OCI-LY7 (cell line): ENCODE data around the gene UBTD2. TPM values are rescaled to one million over a fixed set of nuclear protein-coding genes. Genes with fewer than 3 reads are reported as not detected.
"Not testable (repeated sequence)": the region's sequence is repeated elsewhere in the genome, so short reads cannot be mapped to it uniquely, and the experiment has no call there.

Experiments
- BruUV-seq: library from RNA; stranded (reverse); fragments of 400-500 nt; replicated peaks from 2 replicates; lab custom pipeline; 2021; lab: Mats Ljungman, UMichigan
- CTCF ChIA-PET: fragments of 300-600 bp; sonication (Branson Sonifier 250); formaldehyde crosslinking; loops from one replicate; lab custom pipeline; 2022; ENCODE audit warnings: antibody characterized with exemption; ENCODE audit not compliant: unreplicated experiment; lab: Charles Lee
- POLR2A ChIA-PET: fragments of 300-600 bp; sonication (Branson Sonifier 250); formaldehyde crosslinking; loops from one replicate; lab custom pipeline; 2022; ENCODE audit warnings: antibody characterized with exemption; lab: Charles Lee
- DNase-seq: peaks from one replicate; pipeline ENCODE4 v3.0.0-alpha.2; 2015; ENCODE audit warnings: low spot score
- H2AFZ ChIP-seq: fragments of 200-600 bp; sonication (generic), shearing (Covaris generic); 2 replicates; pipeline ENCODE4 v1.6.1; 2014; ENCODE audit warnings: mild to moderate bottlenecking, antibody characterized with exemption, low read length, moderate library complexity
- H3K27ac ChIP-seq: fragments of 200-600 bp; sonication (generic); 2 replicates; pipeline ENCODE4 v1.5.1; 2014; ENCODE audit warnings: mixed run types, low read depth, mild to moderate bottlenecking, moderate library complexity, low read length, inconsistent platforms; ENCODE audit not compliant: poor library complexity, severe bottlenecking
- H3K36me3 ChIP-seq: fragments of 200-600 bp; sonication (generic); 2 replicates; pipeline ENCODE4 v1.6.1; 2014; ENCODE audit warnings: mild to moderate bottlenecking, antibody characterized with exemption, low read length, moderate library complexity, mixed read lengths; ENCODE audit not compliant: insufficient read depth
- H3K4me1 ChIP-seq: fragments of 200-600 bp; sonication (generic); 2 replicates; pipeline ENCODE4 v1.5.1; 2014; ENCODE audit warnings: mild to moderate bottlenecking, low read length; ENCODE audit not compliant: insufficient read depth, poor library complexity, severe bottlenecking
- H3K4me2 ChIP-seq: fragments of 200-600 bp; sonication (generic); 2 replicates; pipeline ENCODE4 v1.6.1; 2014; ENCODE audit warnings: mild to moderate bottlenecking, low read length
- H3K4me3 ChIP-seq: fragments of 200-600 bp; sonication (generic); 2 replicates; pipeline ENCODE4 v1.5.1; 2014; ENCODE audit warnings: mild to moderate bottlenecking, low read depth, low read length; ENCODE audit not compliant: poor library complexity, severe bottlenecking
- H3K79me2 ChIP-seq: fragments of 200-600 bp; sonication (generic); 2 replicates; pipeline ENCODE4 v1.6.1; 2016; ENCODE audit warnings: low read depth, mild to moderate bottlenecking, low read length, moderate library complexity, mixed read lengths; ENCODE audit not compliant: insufficient read depth
- H3K9me2 ChIP-seq: fragments of 200-600 bp; sonication (generic); 2 replicates; pipeline ENCODE4 v1.6.1; 2016; ENCODE audit warnings: mild to moderate bottlenecking, low read length, mixed read lengths; ENCODE audit not compliant: insufficient read depth
- H3K9me3 ChIP-seq: fragments of 200-600 bp; sonication (generic); 2 replicates; pipeline ENCODE4 v1.6.1; 2014; ENCODE audit warnings: mild to moderate bottlenecking, mixed run types, low read length, mixed read lengths
- H4K20me1 ChIP-seq: fragments of 200-600 bp; sonication (generic); 2 replicates; pipeline ENCODE4 v1.6.1; 2014; ENCODE audit warnings: mild to moderate bottlenecking, antibody characterized with exemption, low read length, moderate library complexity, mixed read lengths; ENCODE audit not compliant: insufficient read depth
- CTCF ChIP-seq: fragments of 200-600 bp; sonication (generic); conservative IDR thresholded peaks from 2 replicates; pipeline ENCODE4 v1.5.1; 2014; ENCODE audit warnings: mild to moderate bottlenecking, antibody characterized with exemption, low read length, moderate library complexity, mixed read lengths
- EZH2phosphoT487 ChIP-seq: fragments of 200-600 bp; sonication (generic); IDR thresholded peaks from 2 replicates; pipeline ENCODE4 v1.6.1; 2018; ENCODE audit warnings: low read depth, borderline replicate concordance, mild to moderate bottlenecking, mixed run types, antibody characterized with exemption, low read length, moderate library complexity, mixed read lengths
- intact Hi-C: fragments of 100-400 bp; cut with micrococcal nuclease; formaldehyde crosslinking; loops from one replicate; pipeline ENCODE4 v1.10.0; 2022; ENCODE audit not compliant: unreplicated experiment
- total RNA-seq, 2 experiments: library from RNA; depleted of rRNA in 1 of 2; stranded (reverse); fragments of >200 nt in 1 of 2; shearing (Covaris generic) in 1 of 2; gene quantifications; 2 replicates each; pipeline ENCODE4 v1.2.3, GENCODE V29; 2014 to 2022

The UBTD2 gene
- total RNA-seq, 2 experiments from 2014 or later, result 16.0 to 19.8 TPM

- Histone ChIP-seq H3K4me3 (no peak overlapping the region), H3K27ac (no peak overlapping the region), H3K9me3 (no peaks in the 10 kb centered on the region), H4K20me1 (no peaks in the 10 kb centered on the region), H3K36me3 (no peaks in the 10 kb centered on the region), H3K9me2 (no peaks in the 10 kb centered on the region), H3K79me2 (no peaks in the 10 kb centered on the region), H3K4me1 (peaks cover 11% of the 10 kb centered on the region), H3K4me2 (no peak overlapping the region), H2AFZ (no peak overlapping the region)
- ChIA-PET POLR2A (no interaction called here), CTCF (no interaction called here)
- DNase-seq, result no peak
- no TSS peak for BruUV-seq
- intact Hi-C loops, result no loop called here
- TF ChIP-seq CTCF, result no peak
Observed at GRCh38 chr5:172288465-172288864, 4.9 kb upstream of the UBTD2 start.

GRCh38 chr5:172287140-172287539, 3.6 kb upstream of the UBTD2 start:
- DNase-seq, H3K9me2 ChIP-seq, H2AFZ ChIP-seq, BruUV-seq, H3K9me3 ChIP-seq, H4K20me1 ChIP-seq, CTCF ChIA-PET, intact Hi-C loops, H3K27ac ChIP-seq, H3K36me3 ChIP-seq, H3K4me3 ChIP-seq, POLR2A ChIA-PET, H3K4me2 ChIP-seq: not testable (repeated sequence)
- Histone ChIP-seq H3K79me2 (peaks cover 12% of the 10 kb centered on the region), H3K4me1 (peaks cover 14% of the 10 kb centered on the region)

- no TSS peak for BruUV-seq
- peaks cover 27% of the 10 kb centered on the region for H3K79me2 ChIP-seq
- H3K4me3 ChIP-seq, result peak overlapping the region; percentile 94
- peak overlapping the region; percentile 92 for H3K4me2 ChIP-seq
- H4K20me1 ChIP-seq, result peaks cover 10% of the 10 kb centered on the region; the same call in 1 of the 2 replicates
- intact Hi-C loops, result loop anchor here (2.0 kb wide), 1 partner anchor 175 kb away; no protein-coding TSS in a partner anchor
- CTCF ChIA-PET, result no interaction called here
- H3K27ac ChIP-seq, result no peak overlapping the region
- H3K36me3 ChIP-seq, result no peaks in the 10 kb centered on the region
- H3K4me1 ChIP-seq, result peaks cover 25% of the 10 kb centered on the region
- POLR2A ChIA-PET, result interaction anchor here (0.6 to 1.3 kb wide), 7 partner anchors 8 to 898 kb away, joined by 3 to 6 read pairs (median 4); partner anchors contain the start of gene NPM1
- peak overlapping the region; percentile 96; the same call in 1 of the 2 replicates for H2AFZ ChIP-seq
- no peaks in the 10 kb centered on the region for H3K9me3 ChIP-seq
- TF ChIP-seq CTCF, result no peak
- no peak for TF ChIP-seq EZH2phosphoT487
- DNase-seq, result no peak
- no peaks in the 10 kb centered on the region for H3K9me2 ChIP-seq
Observed at GRCh38 chr5:172285226-172286143, 1.9 kb upstream of the UBTD2 start.
